OCI-M1 (cell line): ENCODE data around the gene KIF26A.

ENCODE experiments used
- DNase-seq: peaks from one replicate; lab custom pipeline; 2025; lab: John Stamatoyannopoulos, UW

Gene KIF26A

GRCh38 chr14:104157016-104157928 lies 18.9 kb downstream of the KIF26A start:
- no peak for DNase-seq

GRCh38 chr14:104158827-104159798 lies 20.7 kb downstream of the KIF26A start:
- DNase-seq, result peak; percentile 96

- no peak for DNase-seq
Observed at GRCh38 chr14:104159990-104160389, 21.6 kb downstream of the KIF26A start.

DNA sequence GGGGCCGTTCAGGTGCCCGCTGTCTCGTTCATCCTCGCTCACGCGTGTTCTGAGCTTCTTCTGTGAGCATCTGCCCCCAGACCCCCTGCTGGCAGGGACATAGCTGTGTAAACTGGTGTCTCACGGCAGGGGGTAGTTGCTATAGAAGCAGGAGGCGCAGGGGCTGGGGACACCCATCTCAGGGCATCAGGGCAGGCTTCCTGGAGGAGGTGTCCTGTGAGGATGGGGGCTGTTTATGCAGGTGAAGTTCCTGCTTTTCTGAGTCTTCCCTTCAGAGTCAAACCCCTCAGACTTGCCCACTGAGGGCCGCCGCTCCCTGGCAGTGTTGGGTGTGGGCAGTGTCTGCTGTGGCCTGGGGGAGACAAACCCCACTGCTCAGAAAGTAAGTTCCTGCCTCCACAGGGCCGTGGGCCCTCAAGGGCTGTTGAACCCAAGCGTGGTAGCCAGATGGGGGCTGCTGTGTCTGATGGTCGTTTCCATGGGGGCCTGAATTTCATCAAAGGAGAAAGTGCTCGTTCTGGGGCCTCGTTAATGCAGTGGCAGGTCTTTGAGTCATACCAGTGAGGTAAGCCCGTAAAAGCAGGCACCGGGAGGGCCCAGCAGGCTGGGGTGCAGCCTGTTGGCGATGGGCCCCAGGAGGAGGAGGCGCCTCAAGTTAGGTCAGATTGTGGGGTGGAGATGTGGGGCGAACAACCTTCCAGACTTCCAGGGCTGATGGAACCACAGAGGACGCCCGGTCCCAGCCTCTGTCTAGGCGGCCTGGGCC lies 23.4 kb downstream of the KIF26A start:
- no peak for DNase-seq

DNA sequence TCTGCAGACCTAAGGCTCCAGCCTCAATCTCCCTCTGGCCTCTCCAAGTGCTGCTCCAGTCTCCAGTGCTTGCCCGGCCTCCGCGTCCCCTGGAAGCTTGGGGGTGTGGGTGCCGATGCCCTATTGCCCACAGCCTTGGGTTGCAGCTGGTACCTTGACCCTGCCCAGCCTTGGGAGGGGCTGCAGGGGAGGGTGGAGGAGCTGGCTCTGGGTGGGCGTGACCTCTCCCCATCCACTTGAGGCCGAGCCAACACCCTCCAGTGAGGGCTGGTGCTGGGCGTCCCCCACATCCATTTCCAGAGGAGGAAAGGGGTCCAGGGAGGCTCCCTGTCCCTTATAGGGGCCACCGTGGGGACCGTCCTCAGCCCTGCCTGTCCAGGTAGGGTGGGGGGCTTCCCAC lies 24.1 kb downstream of the KIF26A start:
- no peak for DNase-seq

DNA sequence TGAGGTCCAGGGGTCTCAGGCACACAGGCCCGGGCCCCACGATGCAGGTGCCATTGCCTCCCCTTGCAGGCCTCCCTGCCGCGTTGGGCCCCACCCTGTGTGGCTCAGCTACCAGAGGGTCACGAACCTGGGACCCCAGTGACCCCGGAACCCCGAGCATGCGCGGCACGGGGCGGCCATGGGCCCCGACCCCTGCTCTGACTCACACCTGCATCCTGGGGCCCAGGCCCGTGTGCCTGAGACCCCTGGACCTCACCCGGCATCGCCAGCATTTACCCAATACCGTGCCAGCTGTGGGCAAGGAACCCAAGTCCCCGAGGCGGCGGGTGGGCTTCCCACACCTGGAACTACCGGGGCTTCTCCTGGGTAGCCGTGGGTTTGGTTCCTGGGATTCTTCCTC lies 25.2 kb downstream of the KIF26A start:
- no peak for DNase-seq

DNA sequence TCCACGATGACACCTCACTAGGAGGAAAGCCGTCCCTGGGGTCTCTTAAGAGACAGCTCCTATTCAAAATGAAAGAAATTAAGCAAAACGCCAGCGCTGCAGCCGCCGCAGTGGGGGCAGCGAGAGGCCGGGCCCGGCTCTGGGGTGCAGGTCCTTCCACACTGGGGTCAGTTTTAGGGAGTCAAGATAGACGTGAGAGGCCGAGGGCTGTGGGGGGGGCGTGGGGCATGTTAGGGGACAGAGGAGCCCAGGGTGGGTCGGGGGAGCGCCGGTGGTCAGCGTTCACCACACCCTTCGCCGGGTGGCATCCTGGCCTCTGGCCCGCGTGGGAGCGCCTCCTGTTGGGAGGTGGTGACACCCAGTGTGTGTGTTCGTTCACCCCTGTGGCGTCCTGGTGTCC lies 25.7 kb downstream of the KIF26A start:
- DNase-seq, result no peak

- no peak for DNase-seq
Observed at GRCh38 chr14:104164512-104164911, 26.1 kb downstream of the KIF26A start.

DNA sequence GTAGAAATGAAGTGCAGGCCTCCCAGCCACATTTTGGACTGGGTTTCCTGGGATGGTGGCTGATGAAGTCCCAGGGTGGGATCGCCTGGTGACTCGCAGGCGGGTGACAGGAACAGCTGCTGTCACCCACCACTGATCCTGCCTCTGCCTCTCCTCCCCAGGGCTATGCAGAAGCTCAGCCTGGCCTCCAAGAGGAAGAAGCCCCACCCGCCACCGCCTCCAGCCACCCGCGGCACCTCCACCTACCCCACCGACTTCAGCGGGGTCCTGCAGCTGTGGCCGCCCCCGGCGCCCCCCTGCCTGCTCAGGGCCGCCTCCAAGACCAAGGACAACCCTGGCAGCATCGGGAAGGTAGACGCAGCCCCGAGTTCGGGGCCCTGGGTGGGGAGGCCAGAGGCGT lies 28.3 kb downstream of the KIF26A start:
- no peak for DNase-seq

DNA sequence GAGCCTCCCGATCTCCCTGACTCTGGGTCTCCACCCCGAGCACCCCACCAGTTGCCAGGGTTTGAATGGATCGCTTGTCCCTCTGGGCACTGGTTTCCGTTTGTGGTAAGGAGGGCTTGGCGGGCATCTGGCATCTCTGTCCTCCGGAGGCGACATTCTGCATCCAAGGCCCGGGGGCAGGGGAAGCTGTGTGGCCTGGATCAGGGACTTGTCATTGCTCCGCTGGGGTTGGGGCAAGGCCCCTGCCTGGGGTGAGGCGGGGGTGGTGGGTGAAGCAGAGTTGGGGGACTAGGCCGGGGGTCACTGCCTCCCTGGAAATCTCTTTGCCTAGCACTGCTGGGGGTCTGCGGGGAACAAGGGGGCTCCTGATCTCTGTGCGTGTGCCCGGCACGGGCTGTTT lies 30.2 kb downstream of the KIF26A start:
- no peak for DNase-seq

DNA sequence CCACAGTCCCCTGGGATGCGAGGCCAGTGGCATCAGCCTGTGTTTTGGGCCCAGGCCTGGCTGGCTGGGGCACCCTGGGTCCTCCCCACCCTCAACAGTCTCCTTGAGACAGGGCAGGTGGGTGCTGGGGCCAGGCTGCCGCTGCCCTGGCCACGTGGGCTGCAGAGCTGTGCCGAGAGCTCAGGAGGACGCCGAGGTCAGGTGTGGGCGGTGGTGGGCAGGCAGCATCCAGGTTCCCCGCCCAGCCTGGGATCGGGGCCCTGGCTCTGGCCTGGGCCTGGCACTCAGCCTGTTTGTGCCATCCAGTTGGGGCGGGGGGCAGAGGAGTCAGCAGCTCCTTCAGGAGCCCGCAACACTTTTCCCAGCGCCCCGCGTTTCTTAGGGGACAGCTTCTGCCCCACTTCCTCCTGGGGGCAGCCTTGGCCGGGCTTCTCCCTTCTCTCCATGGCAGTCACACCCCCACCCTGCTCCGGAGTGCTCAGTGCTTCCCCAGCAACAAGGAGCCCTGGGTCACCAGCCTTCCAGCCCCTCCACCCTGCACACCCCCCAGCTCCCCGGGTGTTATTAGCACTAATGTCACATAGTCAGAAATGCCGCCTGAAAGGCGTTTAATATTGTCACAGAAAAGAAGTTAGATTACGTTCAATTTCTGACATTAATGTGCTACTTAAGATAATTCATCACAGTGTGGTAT lies 30.8 kb downstream of the KIF26A start:
- DNase-seq, result no peak

- DNase-seq, result no peak
Observed at GRCh38 chr14:104169699-104170479, 31.5 kb downstream of the KIF26A start.

DNA sequence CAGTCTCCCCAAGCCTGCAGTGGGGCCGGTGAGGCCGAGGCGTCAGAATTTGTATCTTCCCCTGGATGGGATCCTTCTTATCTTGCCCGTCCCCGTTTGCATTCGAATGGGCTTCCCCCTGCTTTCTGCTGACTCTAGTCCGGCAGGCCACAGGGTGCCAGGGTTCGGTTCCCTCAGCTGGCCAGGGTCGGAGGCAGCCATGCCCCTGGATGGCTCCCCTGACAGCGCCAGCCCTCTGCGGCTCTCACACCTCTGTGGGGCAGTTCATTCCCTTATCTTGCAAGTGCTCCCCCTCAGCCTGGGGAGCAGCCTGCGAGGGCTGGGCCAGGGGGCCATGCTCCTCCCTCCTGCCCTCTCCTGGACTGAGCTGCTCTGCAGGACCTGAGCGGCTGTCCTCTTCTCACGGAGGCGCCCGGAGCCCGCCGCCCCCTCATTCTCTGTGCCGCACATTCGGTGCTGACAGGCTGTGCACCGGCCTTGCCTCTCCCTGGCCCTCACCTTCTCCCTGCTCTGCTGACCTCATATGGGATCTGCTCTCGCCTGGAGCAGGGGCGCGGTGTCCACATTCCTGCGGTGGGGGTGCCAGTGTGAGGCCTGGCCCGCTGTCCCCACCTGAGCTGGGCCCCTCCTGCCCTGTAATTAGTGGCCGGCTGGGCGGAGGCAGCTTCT lies 32.8 kb downstream of the KIF26A start:
- DNase-seq, result no peak

DNA sequence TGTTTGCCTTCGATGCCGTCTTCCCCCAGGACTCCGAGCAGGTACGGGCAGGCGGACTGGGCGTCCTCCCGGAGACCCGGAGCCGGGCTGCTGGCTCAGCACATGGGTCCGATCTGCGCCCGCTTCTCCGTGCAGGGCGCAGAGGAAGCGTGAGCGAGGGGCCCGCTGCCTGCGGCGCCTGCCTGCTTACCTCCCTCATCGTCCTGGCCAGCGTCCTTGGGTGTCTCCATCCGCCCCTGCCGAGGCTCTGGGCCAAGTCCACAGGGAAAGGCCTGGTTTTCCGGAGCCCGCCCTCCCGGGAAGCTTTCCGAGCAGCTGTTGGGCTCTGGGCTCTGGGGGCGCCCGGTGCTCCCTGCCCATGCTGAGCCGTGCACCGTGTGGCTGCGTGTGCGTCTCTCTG lies 33.5 kb downstream of the KIF26A start:
- DNase-seq, result no peak

- no peak for DNase-seq
Observed at GRCh38 chr14:104172349-104172748, 34.0 kb downstream of the KIF26A start.

DNA sequence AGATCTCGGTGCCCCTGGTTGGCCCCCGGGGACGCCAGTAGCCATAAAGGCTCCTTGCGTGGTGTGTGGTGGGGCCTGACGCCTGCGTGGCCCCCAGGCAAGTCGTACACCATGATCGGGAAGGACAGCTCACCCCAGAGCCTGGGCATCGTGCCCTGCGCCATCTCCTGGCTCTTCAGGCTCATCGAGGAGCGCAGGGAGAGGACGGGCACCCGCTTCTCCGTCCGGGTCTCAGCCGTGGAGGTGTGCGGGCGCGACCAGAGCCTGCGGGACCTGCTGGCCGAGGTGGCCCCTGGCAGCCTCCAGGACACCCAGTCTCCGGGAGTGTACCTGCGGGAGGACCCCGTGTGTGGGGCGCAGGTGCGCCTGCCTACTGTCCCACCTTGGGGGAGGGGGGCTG lies 34.5 kb downstream of the KIF26A start:
- DNase-seq, result no peak

GRCh38 chr14:104174051-104174450 lies 35.7 kb downstream of the KIF26A start:
- no peak for DNase-seq

DNA sequence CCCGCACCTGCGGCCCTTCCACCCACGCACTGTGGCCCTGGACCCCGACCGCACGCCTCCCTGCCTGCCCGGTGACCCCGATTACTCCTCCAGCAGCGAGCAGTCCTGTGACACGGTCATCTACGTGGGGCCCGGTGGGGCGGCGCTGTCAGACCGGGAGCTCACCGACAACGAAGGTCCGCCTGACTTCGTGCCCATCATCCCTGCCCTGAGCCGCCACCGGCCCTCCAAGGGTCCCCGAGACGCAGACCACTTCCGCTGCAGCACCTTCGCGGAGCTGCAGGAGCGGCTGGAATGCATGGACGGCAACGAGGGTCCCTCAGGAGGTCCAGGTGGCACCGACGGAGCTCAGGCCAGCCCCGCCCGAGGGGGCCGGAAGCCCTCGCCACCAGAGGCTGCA lies 36.7 kb downstream of the KIF26A start:
- DNase-seq, result no peak

DNA sequence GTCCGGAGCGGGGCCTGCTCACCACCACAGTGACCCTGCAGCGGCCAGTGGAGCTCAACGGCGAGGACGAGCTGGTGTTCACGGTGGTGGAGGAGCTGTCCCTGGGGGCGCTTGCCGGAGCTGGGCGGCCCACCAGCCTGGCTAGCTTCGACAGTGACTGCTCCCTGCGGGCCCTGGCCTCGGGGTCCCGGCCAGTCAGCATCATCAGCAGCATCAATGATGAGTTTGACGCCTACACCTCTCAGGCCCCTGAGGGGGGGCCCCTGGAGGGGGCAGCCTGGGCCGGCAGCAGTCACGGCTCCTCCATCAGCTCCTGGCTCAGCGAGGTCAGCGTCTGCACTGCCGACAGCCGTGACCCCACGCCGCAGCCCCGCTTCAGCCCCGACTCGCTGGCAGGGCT lies 37.4 kb downstream of the KIF26A start:
- no peak for DNase-seq

- no peak for DNase-seq
Observed at GRCh38 chr14:104176611-104177010, 38.2 kb downstream of the KIF26A start.
